Measurements from ENCODE around the gene ABHD3. TPM values are rescaled to one million over a fixed set of nuclear protein-coding genes. Genes with fewer than 3 reads are reported as not detected.
"Not testable (repeated sequence)": the region's sequence is repeated elsewhere in the genome, so short reads cannot be mapped to it uniquely, and the experiment has no call there.

Gene ABHD3
- total and polyA plus RNA-seq, 9 donors = 6.9 to 13.8 (median 9.3) TPM

- peaks cover 4% of the 10 kb centered on the region for H3K4me1 ChIP-seq (ENCODE audit: control insufficient read depth, insufficient read depth, low read length)
- H3K9me3 ChIP-seq (replicated peaks; ENCODE audit: control insufficient read depth, low read depth, low read length) = no peaks in the 10 kb centered on the region
- no peaks in the 10 kb centered on the region for H3K27me3 ChIP-seq (ENCODE audit: control insufficient read depth, insufficient read depth, low read length)
- DNase-seq = peak; percentile 99
- 0% methylated on average over 76 of the region's 76 CpGs for WGBS (ENCODE audit: insufficient coverage)
- peak within 1 kb of the TSS; percentile 90 for H3K4me3 ChIP-seq (ENCODE audit: low read length)
- H3K36me3 ChIP-seq (ENCODE audit: control insufficient read depth, insufficient read depth, low read length) = no peaks in the 10 kb centered on the region
- H3K27ac ChIP-seq (ENCODE audit: low read length) = peak within 1 kb of the TSS; percentile 99
Measured at GRCh38 chr18:21740538-21741311, 36.2 kb upstream of the ABHD3 start, which contains the start of gene MIB1. Gene MIB1 (plus strand): TSS chr18:21740792. CDS start chr18:21741584, 792 bp downstream.

GRCh38 chr18:21739604-21740537, 35.3 kb upstream of the ABHD3 start:
- DNase-seq = peak; percentile 39
- WGBS (ENCODE audit: insufficient coverage) = 64% methylated on average over 5 of the region's 21 CpGs
- H3K27ac ChIP-seq (ENCODE audit: low read length) = peak overlapping the region; percentile 99
- H3K4me1 ChIP-seq (ENCODE audit: control insufficient read depth, insufficient read depth, low read length) = peaks cover 4% of the 10 kb centered on the region
- no peaks in the 10 kb centered on the region for H3K27me3 ChIP-seq (ENCODE audit: control insufficient read depth, insufficient read depth, low read length)
- H3K36me3 ChIP-seq (ENCODE audit: control insufficient read depth, insufficient read depth, low read length) = no peaks in the 10 kb centered on the region
- H3K4me3 ChIP-seq (ENCODE audit: low read length) = peak overlapping the region; percentile 15
- no peaks in the 10 kb centered on the region for H3K9me3 ChIP-seq (replicated peaks; ENCODE audit: control insufficient read depth, low read depth, low read length)

- no CpG with 5 or more reads among the region's 4 CpGs for WGBS (ENCODE audit: insufficient coverage)
- not testable (repeated sequence) for H3K9me3 ChIP-seq (replicated peaks; ENCODE audit: control insufficient read depth, low read depth, low read length)
Measured at GRCh38 chr18:21736926-21737325, 32.4 kb upstream of the ABHD3 start.

DNA sequence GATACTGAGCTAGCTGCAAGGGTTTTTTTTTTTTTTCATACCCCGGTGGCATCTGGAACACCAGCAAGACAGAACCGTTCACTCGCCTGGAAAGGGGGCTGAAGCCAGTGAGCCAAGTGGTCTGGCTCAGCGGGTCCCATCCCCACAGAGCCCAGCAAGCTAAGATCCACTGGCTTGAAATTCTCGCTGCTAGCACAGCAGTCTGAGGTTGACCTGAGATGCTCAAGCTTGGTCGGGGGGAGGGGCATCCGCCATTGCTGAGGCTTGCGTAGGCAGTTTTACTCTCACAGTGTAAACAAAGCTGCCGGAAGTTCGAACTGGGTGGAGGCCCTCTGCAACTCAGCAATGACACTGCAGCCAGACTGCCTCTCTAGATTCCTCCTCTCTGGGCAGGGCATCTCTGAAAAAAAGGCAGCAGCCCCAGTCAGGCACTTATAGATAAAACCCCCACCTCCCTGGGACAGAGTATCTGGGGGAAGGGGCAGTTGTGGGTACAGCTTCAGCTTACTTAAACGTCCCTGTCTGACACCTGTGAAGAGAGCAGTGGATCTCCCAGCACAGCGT, 31.0 kb upstream of the ABHD3 start:
- Histone ChIP-seq H3K36me3 (ENCODE audit: control insufficient read depth, insufficient read depth, low read length) (no peaks in the 10 kb centered on the region), H3K27me3 (ENCODE audit: control insufficient read depth, insufficient read depth, low read length) (no peaks in the 10 kb centered on the region), H3K9me3 (replicated peaks; ENCODE audit: control insufficient read depth, low read depth, low read length) (no peaks in the 10 kb centered on the region), H3K27ac (ENCODE audit: low read length) (no peak overlapping the region), H3K4me1 (ENCODE audit: control insufficient read depth, insufficient read depth, low read length) (no peaks in the 10 kb centered on the region), H3K4me3 (ENCODE audit: low read length) (no peak overlapping the region)
- no peak for DNase-seq
- whole genome bisulfite sequencing (ENCODE audit: insufficient coverage) = 79% methylated on average over 10 of the region's 12 CpGs

More at GRCh38 chr18:21736926-21737325, 32.4 kb upstream of the ABHD3 start:
- not testable (repeated sequence) for H3K36me3 ChIP-seq (ENCODE audit: control insufficient read depth, insufficient read depth, low read length); H3K27me3 ChIP-seq (ENCODE audit: control insufficient read depth, insufficient read depth, low read length); H3K27ac ChIP-seq (ENCODE audit: low read length); H3K4me1 ChIP-seq (ENCODE audit: control insufficient read depth, insufficient read depth, low read length); DNase-seq; H3K4me3 ChIP-seq (ENCODE audit: low read length)

GRCh38 chr18:21733011-21733410, 28.4 kb upstream of the ABHD3 start:
- Histone ChIP-seq H3K9me3 (replicated peaks; ENCODE audit: control insufficient read depth, low read depth, low read length) (no peaks in the 10 kb centered on the region), H3K4me1 (ENCODE audit: control insufficient read depth, insufficient read depth, low read length) (no peaks in the 10 kb centered on the region), H3K4me3 (ENCODE audit: low read length) (no peak overlapping the region), H3K36me3 (ENCODE audit: control insufficient read depth, insufficient read depth, low read length) (no peaks in the 10 kb centered on the region), H3K27me3 (ENCODE audit: control insufficient read depth, insufficient read depth, low read length) (no peaks in the 10 kb centered on the region), H3K27ac (ENCODE audit: low read length) (no peak overlapping the region)
- DNase-seq = no peak
- WGBS (ENCODE audit: insufficient coverage) = no CpG with 5 or more reads among the region's 5 CpGs

GRCh38 chr18:21727702-21728101, 23.1 kb upstream of the ABHD3 start:
- no peak for DNase-seq
- no peak overlapping the region for H3K27ac ChIP-seq (ENCODE audit: low read length)
- no peaks in the 10 kb centered on the region for H3K9me3 ChIP-seq (replicated peaks; ENCODE audit: control insufficient read depth, low read depth, low read length)
- H3K4me3 ChIP-seq (ENCODE audit: low read length) = no peak overlapping the region
- H3K36me3 ChIP-seq (ENCODE audit: control insufficient read depth, insufficient read depth, low read length) = no peaks in the 10 kb centered on the region
- H3K4me1 ChIP-seq (ENCODE audit: control insufficient read depth, insufficient read depth, low read length) = no peaks in the 10 kb centered on the region
- WGBS (ENCODE audit: insufficient coverage) = 86% methylated on average over 1 of the region's 2 CpGs
- no peaks in the 10 kb centered on the region for H3K27me3 ChIP-seq (ENCODE audit: control insufficient read depth, insufficient read depth, low read length)

GRCh38 chr18:21725201-21725600, 20.6 kb upstream of the ABHD3 start:
- Histone ChIP-seq H3K36me3 (ENCODE audit: control insufficient read depth, insufficient read depth, low read length) (no peaks in the 10 kb centered on the region), H3K4me1 (ENCODE audit: control insufficient read depth, insufficient read depth, low read length) (no peaks in the 10 kb centered on the region), H3K9me3 (replicated peaks; ENCODE audit: control insufficient read depth, low read depth, low read length) (no peaks in the 10 kb centered on the region), H3K4me3 (ENCODE audit: low read length) (no peak overlapping the region), H3K27me3 (ENCODE audit: control insufficient read depth, insufficient read depth, low read length) (no peaks in the 10 kb centered on the region), H3K27ac (ENCODE audit: low read length) (no peak overlapping the region)
- no peak for DNase-seq
- no CpG with 5 or more reads among the region's 4 CpGs for WGBS (ENCODE audit: insufficient coverage)

DNA sequence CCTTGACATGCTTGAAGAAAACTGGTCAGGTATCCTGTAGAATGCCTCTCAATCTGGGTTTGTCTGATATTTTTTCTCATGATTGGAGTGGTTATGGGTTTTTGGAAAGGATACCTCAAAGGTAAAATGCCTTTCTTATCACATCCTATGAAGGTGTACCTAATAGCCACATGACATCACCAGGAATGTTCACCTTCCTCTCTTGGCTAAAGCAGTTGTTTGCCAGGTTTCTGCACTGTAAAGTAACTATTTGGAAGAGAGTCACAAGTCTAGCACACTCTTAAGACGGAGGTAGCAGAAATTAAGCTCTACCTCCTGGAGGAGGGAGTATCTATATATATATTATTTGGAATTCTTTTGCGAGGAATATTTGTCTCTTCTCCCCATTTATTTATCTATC, 18.1 kb upstream of the ABHD3 start:
- no CpG with 5 or more reads among the region's 2 CpGs for WGBS (ENCODE audit: insufficient coverage)
- no peaks in the 10 kb centered on the region for H3K4me1 ChIP-seq (ENCODE audit: control insufficient read depth, insufficient read depth, low read length)
- H3K27me3 ChIP-seq (ENCODE audit: control insufficient read depth, insufficient read depth, low read length) = no peaks in the 10 kb centered on the region
- H3K27ac ChIP-seq (ENCODE audit: low read length) = no peak overlapping the region
- H3K36me3 ChIP-seq (ENCODE audit: control insufficient read depth, insufficient read depth, low read length) = no peaks in the 10 kb centered on the region
- no peak for DNase-seq
- peaks cover 2% of the 10 kb centered on the region for H3K9me3 ChIP-seq (replicated peaks; ENCODE audit: control insufficient read depth, low read depth, low read length)
- no peak overlapping the region for H3K4me3 ChIP-seq (ENCODE audit: low read length)

- no peak for DNase-seq
- H3K9me3 ChIP-seq (replicated peaks; ENCODE audit: control insufficient read depth, low read depth, low read length) = peaks cover 2% of the 10 kb centered on the region
- H3K27ac ChIP-seq (ENCODE audit: low read length) = no peak overlapping the region
- WGBS (ENCODE audit: insufficient coverage) = no CpG with 5 or more reads among the region's 1 CpG
- no peaks in the 10 kb centered on the region for H3K27me3 ChIP-seq (ENCODE audit: control insufficient read depth, insufficient read depth, low read length)
- H3K36me3 ChIP-seq (ENCODE audit: control insufficient read depth, insufficient read depth, low read length) = no peaks in the 10 kb centered on the region
- H3K4me1 ChIP-seq (ENCODE audit: control insufficient read depth, insufficient read depth, low read length) = no peaks in the 10 kb centered on the region
- no peak overlapping the region for H3K4me3 ChIP-seq (ENCODE audit: low read length)
Measured at GRCh38 chr18:21714474-21714873, 9.9 kb upstream of the ABHD3 start.

DNA sequence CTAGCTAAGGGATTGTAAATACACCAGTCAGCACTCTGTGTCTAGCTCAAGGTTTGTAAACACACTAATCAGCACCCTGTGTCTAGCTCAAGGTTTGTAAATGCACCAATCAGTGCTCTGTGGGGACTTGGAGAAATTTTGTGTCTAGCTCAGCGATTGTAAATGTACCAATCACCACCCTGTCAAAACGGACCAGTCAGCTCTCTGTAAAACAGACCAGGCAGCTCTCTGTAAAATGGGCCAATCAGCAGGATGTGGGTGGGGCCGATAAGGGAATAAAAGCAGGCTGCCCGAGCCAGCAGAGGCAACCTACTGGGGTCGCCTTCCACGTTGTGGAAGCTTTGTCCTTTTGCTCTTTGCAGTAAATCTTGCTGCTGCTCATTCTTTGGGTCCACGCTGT, 2.6 kb upstream of the ABHD3 start:
- H3K4me3 ChIP-seq (ENCODE audit: low read length); H3K36me3 ChIP-seq (ENCODE audit: control insufficient read depth, insufficient read depth, low read length): not testable (repeated sequence)

More for the DNA sequence above, 2.6 kb upstream of the ABHD3 start:
- H3K4me1 ChIP-seq (ENCODE audit: control insufficient read depth, insufficient read depth, low read length); DNase-seq; H3K27ac ChIP-seq (ENCODE audit: low read length); H3K9me3 ChIP-seq (replicated peaks; ENCODE audit: control insufficient read depth, low read depth, low read length); H3K27me3 ChIP-seq (ENCODE audit: control insufficient read depth, insufficient read depth, low read length): not testable (repeated sequence)
- WGBS (ENCODE audit: insufficient coverage) = 58% methylated on average over 5 of the region's 7 CpGs

Measured in muscle of leg (tissue), 11 donors.